ENCODE data around the gene SH3RF2.

DNA sequence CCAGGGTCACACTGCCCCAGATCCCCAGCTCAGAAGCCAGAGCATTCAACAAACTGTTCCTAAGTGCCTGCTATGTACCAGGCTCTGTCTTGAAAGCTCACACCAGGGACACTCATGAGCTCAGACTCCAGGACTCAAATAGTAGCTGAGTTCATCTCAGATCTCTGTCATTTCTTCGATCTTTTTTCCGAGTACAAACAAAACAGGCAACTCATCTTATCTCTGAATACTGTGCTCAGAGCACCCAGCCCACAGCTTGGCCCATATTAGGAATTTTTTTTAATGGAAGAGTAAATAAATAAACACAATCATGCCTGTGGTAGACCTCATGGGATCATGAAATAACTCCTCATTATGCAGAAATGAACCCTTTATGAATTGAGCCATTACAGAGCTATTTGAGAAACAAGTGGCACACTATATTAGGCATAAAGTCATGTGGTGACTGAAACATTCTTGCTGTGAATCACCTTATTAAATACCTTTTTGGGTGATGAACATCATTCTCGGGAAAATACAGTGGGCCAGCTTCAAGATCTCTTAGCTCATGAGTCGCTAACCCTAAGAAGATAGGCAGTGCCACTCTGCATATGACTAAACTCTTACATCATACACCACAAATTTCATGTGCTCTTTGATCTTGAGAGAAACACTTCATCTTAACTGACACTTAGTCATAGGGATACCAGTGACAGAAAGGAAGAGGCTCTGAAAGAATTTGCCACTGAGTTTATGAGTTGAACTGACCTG is 9.9 kb downstream of the SH3RF2 start:
- no peak for TF ChIP-seq PCBP1 (IDR thresholded peaks at IDR 0.05; ENCODE audit: low read depth, low read length, poor library complexity, severe bottlenecking)
- TF ChIP-seq SREBF2 (CRISPR knock-in tag; IDR thresholded peaks at IDR 0.05), result no peak
- no peak for TF ChIP-seq NCOA6 (IDR thresholded peaks at IDR 0.05)
- TF ChIP-seq, protein P1, sequence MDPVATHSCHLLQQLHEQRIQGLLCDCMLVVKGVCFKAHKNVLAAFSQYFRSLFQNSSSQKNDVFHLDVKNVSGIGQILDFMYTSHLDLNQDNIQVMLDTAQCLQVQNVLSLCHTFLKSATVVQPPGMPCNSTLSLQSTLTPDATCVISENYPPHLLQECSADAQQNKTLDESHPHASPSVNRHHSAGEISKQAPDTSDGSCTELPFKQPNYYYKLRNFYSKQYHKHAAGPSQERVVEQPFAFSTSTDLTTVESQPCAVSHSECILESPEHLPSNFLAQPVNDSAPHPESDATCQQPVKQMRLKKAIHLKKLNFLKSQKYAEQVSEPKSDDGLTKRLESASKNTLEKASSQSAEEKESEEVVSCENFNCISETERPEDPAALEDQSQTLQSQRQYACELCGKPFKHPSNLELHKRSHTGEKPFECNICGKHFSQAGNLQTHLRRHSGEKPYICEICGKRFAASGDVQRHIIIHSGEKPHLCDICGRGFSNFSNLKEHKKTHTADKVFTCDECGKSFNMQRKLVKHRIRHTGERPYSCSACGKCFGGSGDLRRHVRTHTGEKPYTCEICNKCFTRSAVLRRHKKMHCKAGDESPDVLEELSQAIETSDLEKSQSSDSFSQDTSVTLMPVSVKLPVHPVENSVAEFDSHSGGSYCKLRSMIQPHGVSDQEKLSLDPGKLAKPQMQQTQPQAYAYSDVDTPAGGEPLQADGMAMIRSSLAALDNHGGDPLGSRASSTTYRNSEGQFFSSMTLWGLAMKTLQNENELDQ (CRISPR knock-in tag; IDR thresholded peaks at IDR 0.05; ENCODE audit: borderline replicate concordance), result no peak
- TF ChIP-seq ERF (CRISPR knock-in tag; IDR thresholded peaks at IDR 0.05), result no peak
- no peak for TF ChIP-seq ESRRA (IDR thresholded peaks at IDR 0.05; ENCODE audit: borderline replicate concordance, low read depth)
- TF ChIP-seq EZH2 (IDR thresholded peaks at IDR 0.05; ENCODE audit: borderline replicate concordance, low read depth, low read length), result no peak
- no peak for TF ChIP-seq GABPA (tag; conservative IDR thresholded peaks at IDR 0.05; ENCODE audit: low read depth)
- TF ChIP-seq MYBL2 (IDR thresholded peaks at IDR 0.05; ENCODE audit: low read depth), result no peak
- no peak for TF ChIP-seq MYBL2 (CRISPR knock-in tag; IDR thresholded peaks at IDR 0.05; ENCODE audit: borderline replicate concordance)
- TF ChIP-seq YBX1 (IDR thresholded peaks at IDR 0.05), result no peak
- TF ChIP-seq KLF6 (CRISPR knock-in tag; IDR thresholded peaks at IDR 0.05; ENCODE audit: borderline replicate concordance), result no peak

Data from K562 (cell line).